Heart left ventricle (tissue), 16 donors: ENCODE measurements around the gene STIP1. TPM values are rescaled to one million over a fixed set of nuclear protein-coding genes. Genes with fewer than 3 reads are reported as not detected.

Source experiments
- ATAC-seq, 4 donors: fragments of 200-7000 bp; cut with Tn5 transposase; one replicate each; pipeline ENCODE4 v1.9.1; 2020 to 2022; ENCODE audit warnings: moderate library complexity in 4 of 4, mild to moderate bottlenecking in 3 of 4, moderate number of reproducible peaks in 1 of 4
- DNase-seq, 5 donors: peaks; one replicate each; pipeline ENCODE4 v3.0.0-alpha.2; 2020
- H3K27ac ChIP-seq, 12 donors: fragments of 200-600 bp; sonication (generic) in 4 of 12; one replicate each; pipeline versions ENCODE4 v1.5.0 to v1.8.0; 2016 to 2022; ENCODE audit warnings: mild to moderate bottlenecking in 2 of 12
- H3K27me3 ChIP-seq, 9 donors: fragments of 200-600 bp; sonication (generic) in 2 of 9; one replicate each; pipeline versions ENCODE4 v1.5.1 to v1.8.0; 2016 to 2022; ENCODE audit warnings: mild to moderate bottlenecking in 3 of 9
- H3K36me3 ChIP-seq, 9 donors: fragments of 200-600 bp; sonication (generic) in 2 of 9; one replicate each; pipeline versions ENCODE4 v1.5.0 to v1.8.0; 2018 to 2022; ENCODE audit warnings: mild to moderate bottlenecking in 2 of 9
- H3K4me1 ChIP-seq, 12 donors: fragments of 200-600 bp; sonication (generic) in 4 of 12; one replicate each; pipeline versions ENCODE4 v1.5.0 to v1.8.0; 2016 to 2022; ENCODE audit warnings: mild to moderate bottlenecking in 3 of 12
- H3K4me3 ChIP-seq, 12 donors: fragments of 200-600 bp; sonication (generic) in 4 of 12; one replicate each; pipeline versions ENCODE4 v1.5.0 to v1.8.0; 2017 to 2022; ENCODE audit warnings: mild to moderate bottlenecking in 9 of 12, moderate library complexity in 4 of 12
- H3K9me3 ChIP-seq, 12 donors: fragments of 200-600 bp; sonication (generic) in 4 of 12; one replicate each; pipeline versions ENCODE4 v1.5.0 to v1.8.0; 2016 to 2022; ENCODE audit warnings: mild to moderate bottlenecking in 1 of 12
- POLR2A ChIP-seq, 2 donors: fragments of 450-650 bp; IDR thresholded peaks; one replicate each; pipeline ENCODE4 v1.6.1; 2017; ENCODE audit warnings: antibody characterized with exemption in 2 of 2, mild to moderate bottlenecking in 2 of 2, moderate library complexity in 2 of 2
- WGBS, 4 donors: extraction: QIAGEN DNeasy Blood & Tissue Kit in 2 of 4; methylation state at CpG; one replicate each; pipeline versions ENCODE4 v1.1.5 to v1.1.7; 2013 to 2018; 5-methylcytosine and 5-hydroxymethylcytosine counted together
- intact Hi-C, 10 donors: fragments of 100-400 bp; cut with DNase I; formaldehyde crosslinking; loops; one replicate each; pipeline versions ENCODE4 v1.11.1 to v1.14.2; 2022
- polyA plus RNA-seq, 2 donors: library from polyadenylated mRNA; stranded (reverse); fragments of 200-250 nt; gene quantifications; one replicate each; pipeline ENCODE4 v1.2.3, GENCODE V29; 2013
- total RNA-seq, 9 donors: library from RNA; depleted of rRNA in 2 of 9; stranded (reverse); fragments of >200 nt in 2 of 9; fragmentation: NEBNext Ultra II Directional in 3 of 9; extraction: Animal tissue kit (Norgen Biotek cat#: 25700) in 3 of 9; gene quantifications; one replicate each; pipeline versions ENCODE4 v1.1.0 to v1.2.4, GENCODE V29; 2016 to 2023
- TF ChIP-seq, protein P1 (sequence below), 12 donors: fragments of 200-600 bp; sonication (generic) in 4 of 12; IDR thresholded peaks; one replicate each; pipeline versions ENCODE4 v1.5.0 to v1.8.0; 2018 to 2022; ENCODE audit warnings: antibody characterized with exemption in 12 of 12, mild to moderate bottlenecking in 5 of 12
- donor health status: ischemic (EF 13 %, LVEDD 7.1; RV severe dilation, severe dysfunction).
- donor health status: healthy with polysubstance abuse.
- donor health status: DM: no; HTN: yes; CAD: no.
- donor health status: DM: no; HTN: no; CAD: no.
- donor health status: ischemic (EF 25% LVEDD 6.9; RV normal size, moderate dysfunction).
- donor health status: ischemic (EF 25% LVEDD 5.7; RV mildly dilated, moderate dysfunction).
- donor health status: healthy.
- donor health status: DM: yes; HTN: yes; CAD: no.
- donor health status: ischemic (EF 35%, LVEDD 5.7; RV mildly dilated, moderate dysfunction).
- donor health status: nonischemic (EF 11% LVEDD 7.7; RV severe dilation, severe dysfunction).
- donor health status: DM: yes; HTN: yes; CAD: no.
- donor health status: PGD.
- donor health status: ischemic (EF 29% LVEDD 5.4; RV normal size, mild dysfunction).
- donor health status: nonischemic (EF 23%, LVEDD 6.1; RV moderate dilation, normal function).

The STIP1 gene
- total and polyA plus RNA-seq, 11 donors: 68.8 to 175 (median 88.8) TPM

DNA sequence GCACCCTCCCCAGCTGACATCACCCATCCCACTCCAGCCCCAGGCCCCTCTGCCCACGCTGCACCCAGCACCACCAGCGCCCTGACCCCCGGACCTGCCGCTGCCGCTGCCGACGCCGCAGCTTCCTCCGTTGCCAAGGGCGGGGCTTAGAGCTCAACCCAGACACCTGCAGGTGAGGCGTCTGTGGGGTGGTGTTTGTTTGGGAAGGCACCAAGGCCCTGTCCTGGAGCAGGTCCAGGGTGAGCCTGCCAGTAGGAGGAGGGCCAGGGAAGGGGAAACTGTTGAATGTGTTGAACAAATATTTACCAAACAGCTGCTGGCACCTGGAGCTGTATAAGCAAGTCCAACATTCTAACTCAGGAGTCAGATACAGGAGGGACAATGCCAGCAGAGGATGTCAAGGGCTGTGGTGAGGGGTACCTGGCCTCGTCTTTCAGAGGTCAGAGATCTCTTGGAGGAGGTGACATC, 51.5 kb downstream of the STIP1 start:
- H3K4me1 ChIP-seq: peaks cover 0 to 64% (median 31%) of the 10 kb centered on the region in 12 donors
- 69 to 87% (median 73%) methylated on average over 12 of the region's 12 CpGs for WGBS, 4 donors
- H3K27ac ChIP-seq: peak overlapping the region in 5 of 12 donors; percentile 2 to 99 (median 25)

DNA sequence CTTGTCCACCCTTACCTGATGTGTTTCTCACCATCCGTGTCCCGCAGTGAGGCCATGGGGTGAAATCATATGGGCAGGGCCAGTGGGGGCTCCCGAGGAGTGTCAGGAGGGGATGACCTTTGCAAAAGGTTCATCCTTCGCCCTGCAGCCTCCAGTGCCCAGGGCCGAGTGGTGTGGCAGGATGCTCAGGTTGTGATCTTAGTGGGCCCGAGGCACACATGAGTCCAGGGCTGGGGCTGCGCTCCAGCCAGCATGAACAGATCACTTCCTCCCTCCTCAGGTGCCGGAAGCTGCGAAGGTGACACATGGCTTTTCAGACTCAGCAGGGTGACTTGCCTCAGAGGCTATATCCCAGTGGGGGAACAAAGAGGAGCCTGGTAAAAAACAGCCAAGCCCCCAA, 52.1 kb downstream of the STIP1 start:
- Histone ChIP-seq H3K27me3 (no peaks in the 10 kb centered on the region), H3K4me1 (peaks cover 0 to 70% (median 35%) of the 10 kb centered on the region in 12 donors), H3K27ac (peak overlapping the region in 4 of 12 donors; percentile 5 to 99 (median 38)), H3K36me3 (peaks cover 0 to 26% (median 18%) of the 10 kb centered on the region in 9 donors), H3K9me3 (no peaks in the 10 kb centered on the region), H3K4me3 (no peak overlapping the region)
- 82 to 93% (median 92%) methylated on average over 6 to 9 of the region's 9 CpGs for WGBS, 4 donors
- no peak for ATAC-seq
- TF ChIP-seq POLR2A (IDR thresholded peaks at IDR 0.05): no peak
- TF ChIP-seq, protein P1, sequence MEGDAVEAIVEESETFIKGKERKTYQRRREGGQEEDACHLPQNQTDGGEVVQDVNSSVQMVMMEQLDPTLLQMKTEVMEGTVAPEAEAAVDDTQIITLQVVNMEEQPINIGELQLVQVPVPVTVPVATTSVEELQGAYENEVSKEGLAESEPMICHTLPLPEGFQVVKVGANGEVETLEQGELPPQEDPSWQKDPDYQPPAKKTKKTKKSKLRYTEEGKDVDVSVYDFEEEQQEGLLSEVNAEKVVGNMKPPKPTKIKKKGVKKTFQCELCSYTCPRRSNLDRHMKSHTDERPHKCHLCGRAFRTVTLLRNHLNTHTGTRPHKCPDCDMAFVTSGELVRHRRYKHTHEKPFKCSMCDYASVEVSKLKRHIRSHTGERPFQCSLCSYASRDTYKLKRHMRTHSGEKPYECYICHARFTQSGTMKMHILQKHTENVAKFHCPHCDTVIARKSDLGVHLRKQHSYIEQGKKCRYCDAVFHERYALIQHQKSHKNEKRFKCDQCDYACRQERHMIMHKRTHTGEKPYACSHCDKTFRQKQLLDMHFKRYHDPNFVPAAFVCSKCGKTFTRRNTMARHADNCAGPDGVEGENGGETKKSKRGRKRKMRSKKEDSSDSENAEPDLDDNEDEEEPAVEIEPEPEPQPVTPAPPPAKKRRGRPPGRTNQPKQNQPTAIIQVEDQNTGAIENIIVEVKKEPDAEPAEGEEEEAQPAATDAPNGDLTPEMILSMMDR (IDR thresholded peaks at IDR 0.05): no peak
- peak in 1 of 5 donors; percentile 37 for DNase-seq
- intact Hi-C loops: no loop called here

More for the DNA sequence above, 51.5 kb downstream of the STIP1 start:
- peaks cover 0 to 25% (median 18%) of the 10 kb centered on the region in 9 donors for H3K36me3 ChIP-seq
- H3K4me3 ChIP-seq: no peak overlapping the region
- no peaks in the 10 kb centered on the region for H3K27me3 ChIP-seq
- TF ChIP-seq, protein P1 (IDR thresholded peaks at IDR 0.05): no peak
- TF ChIP-seq POLR2A (IDR thresholded peaks at IDR 0.05): no peak
- DNase-seq (peak in 2 of 5 donors; percentile 22 to 63), ATAC-seq (no peak)
- intact Hi-C loops: no loop called here
- no peaks in the 10 kb centered on the region for H3K9me3 ChIP-seq

DNA sequence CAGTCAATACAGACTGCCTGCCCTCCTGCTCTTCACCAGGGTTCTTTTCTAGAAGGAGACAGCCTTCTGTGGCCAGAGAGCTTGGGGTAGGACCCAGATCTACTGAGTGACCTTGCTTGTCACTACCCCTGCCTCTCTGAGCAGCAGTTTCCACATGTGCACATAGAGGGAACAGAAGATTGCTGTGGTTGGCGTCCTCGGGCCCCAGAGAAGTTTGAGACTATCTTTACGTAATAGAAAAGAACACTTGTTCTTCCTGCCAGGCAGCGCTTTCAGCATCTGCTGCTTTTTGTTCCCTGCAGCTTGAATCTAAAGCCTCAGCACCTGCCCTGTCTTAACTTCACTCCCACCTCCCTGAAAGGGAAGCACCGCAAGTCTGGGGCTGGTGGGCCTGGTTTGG, 53.0 kb downstream of the STIP1 start:
- Histone ChIP-seq H3K9me3 (no peaks in the 10 kb centered on the region), H3K36me3 (peaks cover 0 to 36% (median 27%) of the 10 kb centered on the region in 9 donors), H3K27ac (peak overlapping the region in 7 of 12 donors; percentile 18 to 100 (median 99)), H3K27me3 (no peaks in the 10 kb centered on the region), H3K4me1 (peaks cover 0 to 68% (median 35%) of the 10 kb centered on the region in 12 donors), H3K4me3 (no peak overlapping the region)
- 82 to 89% (median 86%) methylated on average over 5 of the region's 5 CpGs for WGBS, 4 donors
- intact Hi-C loops: no loop called here
- TF ChIP-seq, protein P1 (IDR thresholded peaks at IDR 0.05): no peak
- TF ChIP-seq POLR2A (IDR thresholded peaks at IDR 0.05): no peak
- peak in 1 of 5 donors; percentile 46 for DNase-seq
- no peak for ATAC-seq

DNA sequence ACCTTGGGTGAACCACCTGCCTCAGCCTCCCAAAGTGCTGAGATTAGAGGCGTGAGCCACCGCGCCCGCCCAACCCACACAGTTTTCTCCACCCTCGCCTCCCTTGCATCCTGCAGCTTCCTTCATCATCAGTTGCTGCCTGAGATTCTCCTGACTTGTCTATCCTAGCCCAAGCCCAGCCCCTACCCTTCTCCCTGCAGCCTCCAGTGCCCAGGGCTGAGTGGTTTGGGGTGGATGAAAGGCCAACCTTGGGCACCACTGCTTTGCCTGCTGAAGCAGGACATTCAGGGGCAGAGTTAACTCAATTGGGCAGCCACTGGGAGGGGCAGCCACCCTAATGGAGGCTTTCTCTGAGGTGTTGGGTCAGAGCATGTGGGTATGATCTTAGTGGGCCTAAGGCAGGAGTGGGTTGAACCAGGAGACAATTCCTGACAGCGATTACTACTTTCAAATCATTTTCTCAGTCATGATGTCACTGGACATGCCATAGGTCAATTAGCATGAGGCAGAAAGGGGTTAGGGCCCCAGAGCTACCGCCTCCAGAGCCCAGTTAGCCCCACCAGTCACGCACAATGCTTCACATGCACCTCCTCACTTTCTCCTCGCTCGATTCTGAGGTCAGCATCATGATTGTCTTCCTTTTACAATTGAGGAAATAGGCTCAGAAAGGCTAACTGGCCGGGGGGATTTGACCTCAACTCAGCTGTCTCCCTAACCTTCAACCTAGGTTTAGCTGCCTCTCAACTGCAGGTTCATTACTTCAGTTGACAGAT, 53.9 kb downstream of the STIP1 start:
- ATAC-seq: no peak
- TF ChIP-seq, protein P1 (IDR thresholded peaks at IDR 0.05): no peak
- TF ChIP-seq POLR2A (IDR thresholded peaks at IDR 0.05): no peak
- intact Hi-C loops: loop anchor here in 1 of 10 donors (2.0 kb wide), 1 partner anchor 65 kb away; the partner anchor contains the start of gene ESRRA
- DNase-seq: peak in 1 of 5 donors; percentile 34
- Histone ChIP-seq H3K27ac (peak overlapping the region; percentile 95 to 100 (median 99)), H3K4me1 (peaks cover 0 to 69% (median 34%) of the 10 kb centered on the region in 12 donors), H3K9me3 (no peaks in the 10 kb centered on the region), H3K36me3 (peaks cover 0 to 40% (median 30%) of the 10 kb centered on the region in 9 donors), H3K27me3 (no peaks in the 10 kb centered on the region), H3K4me3 (peak overlapping the region in 11 of 12 donors; percentile 47 to 99 (median 80))
- WGBS, 4 donors: 82 to 87% (median 84%) methylated on average over 11 of the region's 11 CpGs
